ENCODE data around the gene ADNP2.

Gene ADNP2

DNA sequence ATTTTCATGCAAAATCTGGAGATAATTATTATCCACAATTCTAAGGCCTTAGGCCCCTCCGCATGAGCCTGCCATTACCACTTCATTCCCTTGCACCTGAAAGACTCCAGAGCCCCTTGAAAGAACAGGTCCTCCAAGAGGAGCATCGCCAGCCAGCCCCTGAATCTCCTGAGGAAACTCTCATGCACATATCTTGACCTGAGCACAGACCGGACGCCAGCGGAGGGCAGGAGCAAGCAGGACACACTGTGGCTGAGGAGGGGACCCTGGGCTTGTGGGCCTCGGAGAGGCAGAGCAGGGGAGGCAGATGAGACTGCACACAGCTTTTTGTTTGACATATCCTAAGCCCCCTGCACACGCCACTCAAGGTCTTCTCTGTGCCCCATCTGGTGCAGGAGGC lies 13.6 kb upstream of the ADNP2 start:
- TF ChIP-seq, protein P1, sequence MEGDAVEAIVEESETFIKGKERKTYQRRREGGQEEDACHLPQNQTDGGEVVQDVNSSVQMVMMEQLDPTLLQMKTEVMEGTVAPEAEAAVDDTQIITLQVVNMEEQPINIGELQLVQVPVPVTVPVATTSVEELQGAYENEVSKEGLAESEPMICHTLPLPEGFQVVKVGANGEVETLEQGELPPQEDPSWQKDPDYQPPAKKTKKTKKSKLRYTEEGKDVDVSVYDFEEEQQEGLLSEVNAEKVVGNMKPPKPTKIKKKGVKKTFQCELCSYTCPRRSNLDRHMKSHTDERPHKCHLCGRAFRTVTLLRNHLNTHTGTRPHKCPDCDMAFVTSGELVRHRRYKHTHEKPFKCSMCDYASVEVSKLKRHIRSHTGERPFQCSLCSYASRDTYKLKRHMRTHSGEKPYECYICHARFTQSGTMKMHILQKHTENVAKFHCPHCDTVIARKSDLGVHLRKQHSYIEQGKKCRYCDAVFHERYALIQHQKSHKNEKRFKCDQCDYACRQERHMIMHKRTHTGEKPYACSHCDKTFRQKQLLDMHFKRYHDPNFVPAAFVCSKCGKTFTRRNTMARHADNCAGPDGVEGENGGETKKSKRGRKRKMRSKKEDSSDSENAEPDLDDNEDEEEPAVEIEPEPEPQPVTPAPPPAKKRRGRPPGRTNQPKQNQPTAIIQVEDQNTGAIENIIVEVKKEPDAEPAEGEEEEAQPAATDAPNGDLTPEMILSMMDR (conservative IDR thresholded peaks at IDR 0.05), result no peak

DNA sequence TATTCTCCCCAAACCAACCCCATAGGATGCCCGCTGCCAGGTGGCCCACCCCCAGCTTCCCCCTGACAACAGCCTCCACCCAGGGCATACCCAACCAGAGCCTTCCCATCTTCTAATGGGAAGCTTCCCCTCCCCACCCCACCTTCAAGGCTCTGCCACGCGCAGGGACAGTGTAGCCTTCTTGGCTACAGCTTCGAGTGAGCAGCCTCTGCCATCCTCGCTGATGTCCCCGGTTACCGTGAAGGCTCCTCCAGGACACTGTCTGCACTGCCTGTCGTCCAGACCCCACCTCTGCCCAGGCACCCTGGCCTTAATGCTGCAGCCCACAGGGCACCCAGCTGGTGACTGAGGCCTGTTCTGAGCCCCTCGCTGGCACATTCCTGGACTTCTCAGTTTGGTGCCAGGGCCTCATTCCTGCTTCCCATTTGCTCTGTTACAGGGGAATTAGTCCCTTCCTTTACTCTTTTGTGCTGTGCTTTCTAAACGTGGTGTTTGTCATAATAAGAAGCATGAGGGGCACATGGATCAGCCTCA lies 13.0 kb upstream of the ADNP2 start:
- TF ChIP-seq, protein P1 (conservative IDR thresholded peaks at IDR 0.05), result no peak
- no peak overlapping the region for H3K27ac ChIP-seq

More for the DNA sequence above, 13.6 kb upstream of the ADNP2 start:
- H3K27ac ChIP-seq, result no peak overlapping the region

DNA sequence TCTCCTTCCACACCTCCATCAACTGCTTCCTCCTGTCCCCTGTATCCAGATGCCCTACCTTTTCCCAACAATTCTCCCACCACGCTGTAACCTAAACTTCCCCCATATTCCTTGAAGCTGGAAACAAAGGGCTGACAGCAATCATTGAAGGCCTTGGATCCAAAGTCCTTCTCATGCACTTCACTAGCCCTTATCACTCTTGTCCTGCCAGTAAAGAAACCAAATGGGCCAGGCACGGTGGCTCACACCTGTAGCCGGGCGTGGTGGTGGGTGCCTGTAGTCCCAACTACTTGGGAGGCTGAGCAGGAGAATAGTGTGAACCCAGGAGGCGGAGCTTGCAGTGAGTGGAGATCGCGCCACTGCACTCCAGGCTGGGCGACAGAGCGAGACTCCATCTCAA lies 11.9 kb upstream of the ADNP2 start:
- TF ChIP-seq, protein P1 (conservative IDR thresholded peaks at IDR 0.05), result no peak
- H3K27ac ChIP-seq, result no peak overlapping the region

DNA sequence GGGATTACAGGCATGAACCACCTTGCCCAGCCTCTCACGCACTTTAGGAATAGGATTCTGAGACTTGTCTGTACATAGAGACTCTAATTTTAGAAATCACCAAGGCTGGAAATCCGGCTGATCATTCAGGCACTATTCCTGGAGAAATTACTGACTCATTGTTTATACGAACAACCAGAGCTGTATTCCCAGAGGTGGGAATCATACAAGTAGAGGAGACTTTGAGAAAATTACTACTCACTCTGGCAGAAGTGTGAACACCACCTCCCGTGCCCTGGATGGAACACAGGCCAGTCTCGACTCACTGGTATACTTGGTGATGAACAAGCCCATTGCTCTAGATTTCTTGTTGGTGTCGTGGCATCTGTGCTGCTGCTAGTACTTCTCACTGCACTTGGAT lies 5.8 kb upstream of the ADNP2 start:
- no peak overlapping the region for H3K27ac ChIP-seq
- TF ChIP-seq, protein P1 (conservative IDR thresholded peaks at IDR 0.05), result no peak

DNA sequence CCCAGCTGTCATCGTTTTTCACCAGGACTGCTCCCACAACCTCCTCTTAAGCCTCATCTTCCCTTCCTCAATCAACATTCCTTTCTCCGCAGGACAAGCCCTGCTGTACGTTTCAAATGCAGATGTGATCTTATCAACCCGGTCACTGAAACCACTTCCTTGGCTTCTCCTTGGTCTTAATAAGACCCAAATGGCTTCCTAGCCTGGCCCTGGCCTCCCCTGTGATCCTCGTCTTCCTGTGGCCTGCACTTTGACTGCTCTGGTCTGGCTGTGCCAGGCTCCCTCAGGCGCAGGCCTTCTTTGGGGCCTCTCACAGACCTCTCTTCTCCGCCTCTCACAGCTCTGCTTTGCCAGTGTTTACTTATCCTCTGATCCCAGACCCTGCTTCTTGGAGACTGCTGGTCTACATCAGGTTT lies 4.7 kb upstream of the ADNP2 start:
- no peak overlapping the region for H3K27ac ChIP-seq
- TF ChIP-seq, protein P1 (conservative IDR thresholded peaks at IDR 0.05), result no peak

DNA sequence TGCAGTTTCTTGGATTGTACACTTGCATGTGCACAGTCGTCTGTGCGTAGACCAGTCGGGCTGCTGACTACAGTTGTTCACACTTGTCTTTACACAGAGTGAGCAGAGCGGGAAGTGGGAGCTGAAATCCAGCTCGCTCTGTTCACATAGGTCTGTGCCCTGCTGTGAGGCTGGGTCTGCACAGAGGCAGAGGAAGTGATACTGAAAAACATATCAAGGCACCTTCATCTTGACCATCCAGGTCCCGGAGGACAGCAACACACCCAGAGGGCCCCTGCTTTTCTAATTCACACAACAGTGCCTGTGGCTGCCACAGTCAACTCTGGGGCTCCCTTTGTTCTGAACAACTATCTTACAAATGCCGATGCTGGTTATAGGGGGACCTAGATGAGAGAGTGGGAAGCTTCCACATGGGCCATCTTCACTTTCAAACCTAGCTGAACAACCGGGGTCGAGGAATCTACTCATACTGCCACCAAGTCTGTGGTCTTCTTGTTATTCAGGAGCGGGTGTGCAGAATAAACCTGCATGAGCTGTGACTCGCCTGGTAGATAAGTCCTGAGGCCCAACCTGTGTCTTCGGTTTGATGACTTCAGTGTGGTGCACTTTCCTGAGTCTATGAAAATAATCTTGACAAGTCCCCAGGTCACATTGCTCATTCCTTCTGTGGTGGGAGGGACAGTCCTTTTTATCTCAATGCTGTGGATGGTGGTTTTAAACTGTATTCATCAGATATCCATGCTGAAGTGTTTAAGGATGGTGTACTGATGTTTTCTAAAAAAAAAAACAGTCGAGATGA lies 3.5 kb upstream of the ADNP2 start:
- TF ChIP-seq, protein P1 (conservative IDR thresholded peaks at IDR 0.05), result no peak
- no peak overlapping the region for H3K27ac ChIP-seq

DNA sequence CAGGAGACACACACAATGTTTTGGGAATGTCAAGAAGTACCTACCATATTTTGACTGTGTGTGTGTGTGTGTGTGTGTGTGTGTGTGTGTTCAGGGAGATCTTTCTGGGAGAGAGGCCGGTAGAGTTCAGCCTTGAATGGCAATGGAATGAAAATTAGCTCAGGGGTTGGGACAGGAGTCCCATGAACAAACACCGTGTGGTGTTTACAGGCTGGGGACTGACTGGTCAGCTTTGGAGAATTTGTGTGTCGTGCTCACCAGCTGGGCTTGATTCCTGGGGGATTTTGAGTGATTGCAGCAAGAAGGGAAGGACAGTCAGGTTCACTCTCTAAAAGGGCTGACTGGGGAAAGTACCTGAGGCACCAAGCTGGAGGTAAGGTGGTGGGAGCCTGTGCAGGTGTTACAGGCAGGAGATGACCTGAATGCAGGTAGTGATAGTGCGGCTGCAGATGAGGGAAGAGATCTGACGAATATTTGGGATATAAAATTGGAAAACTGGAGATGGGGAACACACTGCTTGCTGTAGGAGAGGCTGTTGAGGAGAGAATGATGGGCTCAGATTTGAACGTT lies 2.5 kb upstream of the ADNP2 start:
- no peak overlapping the region for H3K27ac ChIP-seq
- TF ChIP-seq, protein P1 (conservative IDR thresholded peaks at IDR 0.05), result no peak

Data from VCaP (cell line).